Gastrocnemius medialis (tissue), 4 donors: ENCODE data around the gene COL6A1. TPM values are rescaled to one million over a fixed set of nuclear protein-coding genes. Genes with fewer than 3 reads are reported as not detected.
A peak's percentile ranks its signal among the peaks of the same experiment; 100 is the strongest.

ENCODE experiments used
- ATAC-seq, 2 donors: fragments of 150-250 bp; one replicate each; pipeline ENCODE4 v1.9.1; 2016
- DNase-seq, 2 donors: peaks; one replicate each; pipeline ENCODE4 v3.0.0-alpha.2; 2019
- H3K27ac ChIP-seq, 4 donors: fragments of 200-600 bp; sonication (generic); 1 replicate in 1 of 4; 2 replicates in 3 of 4; pipeline ENCODE4 v1.5.1; 2016 to 2018; ENCODE audit warnings: mild to moderate bottlenecking in 2 of 4, moderate library complexity in 1 of 4
- H3K27me3 ChIP-seq, 3 donors: fragments of 200-600 bp; sonication (generic) in 2 of 3; 1 replicate in 1 of 3; 2 replicates in 2 of 3; pipeline versions ENCODE4 v1.5.1 to v1.6.0; 2016 to 2019; ENCODE audit warnings: mild to moderate bottlenecking in 1 of 3, moderate library complexity in 1 of 3
- H3K36me3 ChIP-seq, 2 donors: fragments of 200-600 bp; sonication (generic) in 1 of 2; one replicate each; pipeline ENCODE4 v1.5.1; 2017 to 2018
- H3K4me1 ChIP-seq, 2 donors: fragments of 200-600 bp; sonication (generic) in 1 of 2; one replicate each; pipeline ENCODE4 v1.5.1; 2016 to 2017; ENCODE audit warnings: mild to moderate bottlenecking in 2 of 2
- H3K4me3 ChIP-seq, 4 donors: fragments of 200-600 bp; sonication (generic) in 3 of 4; 1 replicate in 1 of 4; 2 replicates in 3 of 4; pipeline ENCODE4 v1.5.1; 2016 to 2019; ENCODE audit warnings: mild to moderate bottlenecking in 2 of 4
- H3K9me3 ChIP-seq, 3 donors: fragments of 200-600 bp; sonication (generic) in 2 of 3; 1 replicate in 1 of 3; 2 replicates in 2 of 3; pipeline ENCODE4 v1.5.1; 2016 to 2019
- POLR2A ChIP-seq, 2 donors: fragments of 450-650 bp; IDR thresholded peaks; one replicate each; pipeline ENCODE4 v1.6.1; 2017; ENCODE audit warnings: antibody characterized with exemption in 2 of 2, mild to moderate bottlenecking in 2 of 2, moderate library complexity in 2 of 2
- in situ Hi-C, 4 donors: fragments of 200-750 bp; cut with MboI; loops; one replicate each; pipeline versions ENCODE4 v1.15.0 to v1.8.0; 2017; ENCODE audit warnings: low sequenced_read_pairs in 4 of 4
- intact Hi-C: fragments of 100-400 bp; cut with DNase I; formaldehyde crosslinking; loops from one replicate; pipeline ENCODE4 v1.15.1; 2023; ENCODE audit warnings: low total_unique reads
- total RNA-seq, 4 donors: library from RNA; depleted of rRNA; stranded (reverse); fragments of >200 nt; gene quantifications; one replicate each; pipeline versions ENCODE4 v1.1.0 to v1.2.3, GENCODE V29; 2016
- TF ChIP-seq, protein P1 (sequence below), 5 experiments: fragments of 450-650 bp in 3 of 5; fragments of 200-600 bp in 2 of 5; sonication (generic) in 2 of 5; IDR thresholded peaks in 4 of 5; conservative IDR thresholded peaks in 1 of 5; 1 replicate in 4 of 5; 2 replicates in 1 of 5; pipeline ENCODE4 v1.5.1; 2016 to 2019; ENCODE audit warnings: antibody characterized with exemption in 5 of 5, mild to moderate bottlenecking in 3 of 5, moderate library complexity in 3 of 5

COL6A1 gene
- total RNA-seq, 4 donors from 2014 or later, result 50.5 to 97.8 (median 73.3) TPM

DNA sequence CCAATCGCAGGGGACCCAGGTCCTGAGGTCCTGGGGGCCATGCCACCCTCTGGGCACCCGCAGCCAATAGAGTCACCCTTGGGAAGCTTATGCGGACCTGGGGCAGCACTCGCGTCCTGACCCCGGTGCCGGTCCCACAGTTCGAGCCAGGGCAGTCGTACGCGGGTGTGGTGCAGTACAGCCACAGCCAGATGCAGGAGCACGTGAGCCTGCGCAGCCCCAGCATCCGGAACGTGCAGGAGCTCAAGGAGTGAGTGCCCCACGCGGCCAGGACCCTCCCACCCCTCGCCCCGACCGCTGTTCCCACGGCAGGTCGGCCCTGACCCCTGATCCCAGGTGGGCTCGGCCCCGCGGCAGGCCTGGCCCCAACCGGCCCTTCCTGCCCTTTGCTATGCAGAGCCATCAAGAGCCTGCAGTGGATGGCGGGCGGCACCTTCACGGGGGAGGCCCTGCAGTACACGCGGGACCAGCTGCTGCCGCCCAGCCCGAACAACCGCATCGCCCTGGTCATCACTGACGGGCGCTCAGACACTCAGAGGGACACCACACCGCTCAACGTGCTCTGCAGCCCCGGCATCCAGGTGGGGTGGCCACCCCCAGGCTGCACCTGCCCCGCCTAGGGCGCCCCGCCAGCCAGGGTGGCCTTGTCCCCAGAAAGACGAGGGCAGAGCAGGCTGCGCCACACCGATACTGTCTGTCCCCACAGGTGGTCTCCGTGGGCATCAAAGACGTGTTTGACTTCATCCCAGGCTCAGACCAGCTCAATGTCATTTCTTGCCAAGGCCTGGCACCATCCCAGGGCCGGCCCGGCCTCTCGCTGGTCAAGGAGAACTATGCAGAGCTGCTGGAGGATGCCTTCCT, 20.5 kb downstream of the COL6A1 start:
- H3K9me3 ChIP-seq, result no peaks in the 10 kb centered on the region
- in situ Hi-C loops (no loop called here), intact Hi-C loops (no loop called here)
- DNase-seq, result peak in 1 of 2 donors; percentile 12
- H3K27ac ChIP-seq, result no peak overlapping the region
- no peaks in the 10 kb centered on the region for H3K4me1 ChIP-seq
- ATAC-seq, result no peak
- TF ChIP-seq, protein P1, sequence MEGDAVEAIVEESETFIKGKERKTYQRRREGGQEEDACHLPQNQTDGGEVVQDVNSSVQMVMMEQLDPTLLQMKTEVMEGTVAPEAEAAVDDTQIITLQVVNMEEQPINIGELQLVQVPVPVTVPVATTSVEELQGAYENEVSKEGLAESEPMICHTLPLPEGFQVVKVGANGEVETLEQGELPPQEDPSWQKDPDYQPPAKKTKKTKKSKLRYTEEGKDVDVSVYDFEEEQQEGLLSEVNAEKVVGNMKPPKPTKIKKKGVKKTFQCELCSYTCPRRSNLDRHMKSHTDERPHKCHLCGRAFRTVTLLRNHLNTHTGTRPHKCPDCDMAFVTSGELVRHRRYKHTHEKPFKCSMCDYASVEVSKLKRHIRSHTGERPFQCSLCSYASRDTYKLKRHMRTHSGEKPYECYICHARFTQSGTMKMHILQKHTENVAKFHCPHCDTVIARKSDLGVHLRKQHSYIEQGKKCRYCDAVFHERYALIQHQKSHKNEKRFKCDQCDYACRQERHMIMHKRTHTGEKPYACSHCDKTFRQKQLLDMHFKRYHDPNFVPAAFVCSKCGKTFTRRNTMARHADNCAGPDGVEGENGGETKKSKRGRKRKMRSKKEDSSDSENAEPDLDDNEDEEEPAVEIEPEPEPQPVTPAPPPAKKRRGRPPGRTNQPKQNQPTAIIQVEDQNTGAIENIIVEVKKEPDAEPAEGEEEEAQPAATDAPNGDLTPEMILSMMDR (IDR thresholded peaks at IDR 0.05 in 4 of 5, conservative IDR thresholded peaks at IDR 0.05 in 1 of 5), result no peak
- TF ChIP-seq POLR2A (IDR thresholded peaks at IDR 0.05), result no peak
- no peak overlapping the region for H3K4me3 ChIP-seq
- peaks cover 0 to 45% of the 10 kb centered on the region in 2 donors for H3K36me3 ChIP-seq
- no peaks in the 10 kb centered on the region for H3K27me3 ChIP-seq

DNA sequence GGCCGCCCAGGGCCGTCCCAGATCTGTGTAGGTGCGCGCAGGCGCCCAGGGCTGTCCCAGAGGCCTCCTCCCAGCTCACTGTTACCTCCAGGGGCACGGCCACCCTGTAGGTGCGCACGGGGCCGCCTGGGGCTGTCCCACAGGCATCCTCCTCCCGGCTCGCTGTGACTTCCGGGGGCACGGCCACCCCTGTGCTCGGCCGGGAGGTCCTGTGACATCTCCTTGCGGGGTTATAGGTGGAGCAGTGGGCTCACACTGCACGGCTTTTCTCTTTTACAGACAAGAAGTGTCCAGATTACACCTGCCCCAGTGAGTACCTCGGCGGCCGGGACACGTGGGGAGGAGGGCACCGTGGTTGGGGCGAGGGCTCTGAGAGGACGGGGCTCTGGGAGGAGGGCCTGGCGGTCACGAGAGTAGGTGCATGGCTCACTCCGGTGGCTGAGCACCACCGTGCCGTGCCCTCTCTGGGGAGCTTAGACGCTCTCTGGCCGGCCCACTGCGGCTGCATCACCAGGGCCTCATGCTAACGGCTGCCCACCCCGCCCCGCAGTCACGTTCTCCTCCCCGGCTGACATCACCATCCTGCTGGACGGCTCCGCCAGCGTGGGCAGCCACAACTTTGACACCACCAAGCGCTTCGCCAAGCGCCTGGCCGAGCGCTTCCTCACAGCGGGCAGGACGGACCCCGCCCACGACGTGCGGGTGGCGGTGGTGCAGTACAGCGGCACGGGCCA, 21.4 kb downstream of the COL6A1 start:
- ATAC-seq, result no peak
- no peak for TF ChIP-seq POLR2A (IDR thresholded peaks at IDR 0.05)
- TF ChIP-seq, protein P1 (IDR thresholded peaks at IDR 0.05 in 4 of 5, conservative IDR thresholded peaks at IDR 0.05 in 1 of 5), result no peak
- Histone ChIP-seq H3K4me1 (no peaks in the 10 kb centered on the region), H3K27ac (no peak overlapping the region), H3K27me3 (no peaks in the 10 kb centered on the region), H3K36me3 (peaks cover 0 to 43% of the 10 kb centered on the region in 2 donors), H3K4me3 (no peak overlapping the region), H3K9me3 (no peaks in the 10 kb centered on the region)
- intact Hi-C loops (no loop called here), in situ Hi-C loops (no loop called here)
- DNase-seq, result no peak

DNA sequence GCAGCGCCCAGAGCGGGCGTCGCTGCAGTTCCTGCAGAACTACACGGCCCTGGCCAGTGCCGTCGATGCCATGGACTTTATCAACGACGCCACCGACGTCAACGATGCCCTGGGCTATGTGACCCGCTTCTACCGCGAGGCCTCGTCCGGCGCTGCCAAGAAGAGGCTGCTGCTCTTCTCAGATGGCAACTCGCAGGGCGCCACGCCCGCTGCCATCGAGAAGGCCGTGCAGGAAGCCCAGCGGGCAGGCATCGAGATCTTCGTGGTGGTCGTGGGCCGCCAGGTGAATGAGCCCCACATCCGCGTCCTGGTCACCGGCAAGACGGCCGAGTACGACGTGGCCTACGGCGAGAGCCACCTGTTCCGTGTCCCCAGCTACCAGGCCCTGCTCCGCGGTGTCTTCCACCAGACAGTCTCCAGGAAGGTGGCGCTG, 22.0 kb downstream of the COL6A1 start:
- DNase-seq (no peak), ATAC-seq (no peak)
- in situ Hi-C loops, result no loop called here

DNA sequence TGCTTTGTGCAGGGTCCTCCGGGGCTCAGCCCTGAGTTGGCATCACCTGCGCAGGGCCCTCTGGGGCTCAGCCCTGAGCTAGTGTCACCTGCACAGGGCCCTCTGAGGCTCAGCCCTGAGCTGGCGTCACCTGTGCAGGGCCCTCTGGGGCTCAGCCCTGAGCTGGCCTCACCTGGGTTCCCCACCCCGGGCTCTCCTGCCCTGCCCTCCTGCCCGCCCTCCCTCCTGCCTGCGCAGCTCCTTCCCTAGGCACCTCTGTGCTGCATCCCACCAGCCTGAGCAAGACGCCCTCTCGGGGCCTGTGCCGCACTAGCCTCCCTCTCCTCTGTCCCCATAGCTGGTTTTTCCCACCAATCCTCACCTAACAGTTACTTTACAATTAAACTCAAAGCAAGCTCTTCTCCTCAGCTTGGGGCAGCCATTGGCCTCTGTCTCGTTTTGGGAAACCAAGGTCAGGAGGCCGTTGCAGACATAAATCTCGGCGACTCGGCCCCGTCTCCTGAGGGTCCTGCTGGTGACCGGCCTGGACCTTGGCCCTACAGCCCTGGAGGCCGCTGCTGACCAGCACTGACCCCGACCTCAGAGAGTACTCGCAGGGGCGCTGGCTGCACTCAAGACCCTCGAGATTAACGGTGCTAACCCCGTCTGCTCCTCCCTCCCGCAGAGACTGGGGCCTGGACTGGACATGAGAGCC, 22.7 kb downstream of the COL6A1 start:
- no peaks in the 10 kb centered on the region for H3K9me3 ChIP-seq
- no peaks in the 10 kb centered on the region for H3K4me1 ChIP-seq
- in situ Hi-C loops (no loop called here), intact Hi-C loops (no loop called here)
- TF ChIP-seq POLR2A (IDR thresholded peaks at IDR 0.05), result no peak
- TF ChIP-seq, protein P1 (IDR thresholded peaks at IDR 0.05 in 4 of 5, conservative IDR thresholded peaks at IDR 0.05 in 1 of 5), result no peak
- DNase-seq (no peak), ATAC-seq (no peak)
- H3K27me3 ChIP-seq, result no peaks in the 10 kb centered on the region
- no peak overlapping the region for H3K4me3 ChIP-seq
- no peak overlapping the region for H3K27ac ChIP-seq
- H3K36me3 ChIP-seq, result peaks cover 0 to 30% of the 10 kb centered on the region in 2 donors

More for the DNA sequence above, 22.0 kb downstream of the COL6A1 start:
- no peak overlapping the region for H3K27ac ChIP-seq
- H3K9me3 ChIP-seq, result no peaks in the 10 kb centered on the region
- H3K36me3 ChIP-seq, result peaks cover 0 to 37% of the 10 kb centered on the region in 2 donors
- no peaks in the 10 kb centered on the region for H3K4me1 ChIP-seq
- no peaks in the 10 kb centered on the region for H3K27me3 ChIP-seq
- no peak overlapping the region for H3K4me3 ChIP-seq
- TF ChIP-seq, protein P1 (IDR thresholded peaks at IDR 0.05 in 4 of 5, conservative IDR thresholded peaks at IDR 0.05 in 1 of 5), result no peak
- TF ChIP-seq POLR2A (IDR thresholded peaks at IDR 0.05), result no peak
- intact Hi-C loops, result no loop called here
